GM12892 (cell line): ENCODE data around the gene KIAA1328.
A peak's percentile ranks its signal among the peaks of the same experiment; 100 is the strongest.
"Not testable (repeated sequence)": the region's sequence is repeated elsewhere in the genome, so short reads cannot be mapped to it uniquely, and the experiment has no call there.

Experiments
- DNase-seq: peaks from one replicate; pipeline ENCODE4 v3.0.0; 2011; ENCODE audit not compliant: insufficient read length
- FAIRE-seq: peaks from 2 replicates; lab custom pipeline; 2011; peaks lifted over from hg19 to GRCh38; lab: Jason Lieb, UNC
- POLR2A ChIP-seq: IDR thresholded peaks from 2 replicates; pipeline ENCODE4 v1.6.1; 2011; ENCODE audit warnings: low read depth, low read length, control low read depth
- POLR2AphosphoS5 ChIP-seq: IDR thresholded peaks from 2 replicates; pipeline ENCODE4 v1.6.1; 2011; ENCODE audit warnings: low read depth, low read length, control low read depth
- TAF1 ChIP-seq: IDR thresholded peaks from 2 replicates; pipeline ENCODE4 v1.6.1; 2011; ENCODE audit warnings: low read depth, mild to moderate bottlenecking, control low read depth, low read length, borderline replicate concordance

KIAA1328 gene

GRCh38 chr18:36890598-36890997, 61.7 kb downstream of the KIAA1328 start:
- no peak for FAIRE-seq
- no peak for DNase-seq
- TF ChIP-seq TAF1 (no peak), POLR2AphosphoS5 (no peak), POLR2A (no peak)

GRCh38 chr18:36893227-36893626, 64.3 kb downstream of the KIAA1328 start:
- no peak for DNase-seq
- TF ChIP-seq TAF1 = no peak
- no peak for TF ChIP-seq POLR2A
- TF ChIP-seq POLR2AphosphoS5 = no peak
- no peak for FAIRE-seq

- FAIRE-seq (no peak), DNase-seq (no peak)
- TF ChIP-seq TAF1 = no peak
- no peak for TF ChIP-seq POLR2AphosphoS5
- TF ChIP-seq POLR2A = no peak
Measured at GRCh38 chr18:36895606-36896005, 66.7 kb downstream of the KIAA1328 start.

DNA sequence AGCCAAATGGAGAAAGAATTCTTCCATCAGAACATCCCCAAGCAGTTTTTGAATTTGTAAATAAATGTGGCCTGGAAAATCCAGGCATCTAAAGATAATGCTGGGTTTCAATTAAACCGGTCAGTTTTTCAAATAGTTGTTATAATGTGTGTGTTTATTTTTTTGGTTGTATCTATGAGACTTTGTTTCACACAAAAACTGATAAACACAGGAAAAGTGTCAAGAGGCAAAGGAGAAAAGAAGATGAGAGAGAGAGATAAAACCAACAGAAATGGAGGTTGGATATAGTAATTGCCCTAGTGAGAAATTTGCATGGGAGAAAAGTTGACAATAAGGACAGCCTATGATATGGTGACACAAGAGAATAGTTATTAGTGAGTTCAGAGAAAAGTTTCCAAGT, 68.3 kb downstream of the KIAA1328 start:
- FAIRE-seq = no peak
- TF ChIP-seq POLR2AphosphoS5 = no peak
- no peak for TF ChIP-seq TAF1
- no peak for TF ChIP-seq POLR2A
- no peak for DNase-seq

- no peak for DNase-seq
- TF ChIP-seq TAF1 (no peak), POLR2AphosphoS5 (no peak), POLR2A (no peak)
- FAIRE-seq = no peak
Measured at GRCh38 chr18:36899289-36899688, 70.4 kb downstream of the KIAA1328 start.

DNA sequence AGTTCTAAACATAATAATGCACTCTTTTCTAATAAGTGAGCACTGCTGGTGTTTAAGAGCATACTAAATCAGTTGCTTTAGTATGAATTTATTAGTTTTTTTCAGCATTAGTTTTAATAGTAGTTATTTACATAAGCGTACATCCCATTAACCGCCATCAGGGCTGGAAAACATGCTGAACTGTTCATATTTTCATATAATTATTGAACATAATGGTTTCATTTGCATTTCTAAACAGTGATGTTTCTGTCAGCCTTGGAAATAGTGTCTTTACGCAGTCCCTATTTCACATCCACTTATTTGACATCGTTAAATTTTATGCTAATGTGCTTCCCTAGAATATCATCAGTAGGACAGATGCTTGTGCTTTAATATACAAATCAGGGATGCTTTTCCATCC, 71.5 kb downstream of the KIAA1328 start:
- DNase-seq = no peak
- no peak for TF ChIP-seq POLR2AphosphoS5
- no peak for FAIRE-seq

DNA sequence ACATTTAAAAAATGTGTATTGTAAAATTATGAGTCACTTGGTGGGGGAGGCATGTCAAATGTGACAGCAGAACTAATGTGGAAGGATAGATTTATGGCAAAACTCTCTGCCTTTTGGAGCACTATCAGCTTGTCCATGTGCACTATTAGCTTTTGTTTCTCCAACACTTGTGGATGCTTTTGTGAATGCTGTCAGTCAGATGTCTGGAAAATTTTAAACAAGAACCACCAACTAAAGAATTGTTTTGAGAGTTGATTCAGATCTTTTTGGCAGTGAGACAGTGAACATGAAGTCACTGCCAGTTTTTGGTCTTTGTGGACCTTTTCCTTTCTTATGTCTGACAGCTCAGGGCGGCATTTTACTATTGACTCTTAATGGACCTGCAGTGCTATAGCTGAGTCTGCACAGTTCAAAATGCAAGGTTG, 72.4 kb downstream of the KIAA1328 start:
- DNase-seq = no peak
- TF ChIP-seq TAF1 (no peak), POLR2A (no peak), POLR2AphosphoS5 (no peak)
- no peak for FAIRE-seq

GRCh38 chr18:36903215-36903928, 74.4 kb downstream of the KIAA1328 start:
- DNase-seq (no peak), FAIRE-seq (no peak)
- no peak for TF ChIP-seq POLR2A

- no peak for TF ChIP-seq POLR2A
- no peak for TF ChIP-seq POLR2AphosphoS5
- no peak for TF ChIP-seq TAF1
- FAIRE-seq (peak; percentile 27), DNase-seq (no peak)
Measured at GRCh38 chr18:36905571-36905970, 76.6 kb downstream of the KIAA1328 start.

GRCh38 chr18:36909282-36909681, 80.4 kb downstream of the KIAA1328 start:
- not testable (repeated sequence) for DNase-seq, FAIRE-seq

DNA sequence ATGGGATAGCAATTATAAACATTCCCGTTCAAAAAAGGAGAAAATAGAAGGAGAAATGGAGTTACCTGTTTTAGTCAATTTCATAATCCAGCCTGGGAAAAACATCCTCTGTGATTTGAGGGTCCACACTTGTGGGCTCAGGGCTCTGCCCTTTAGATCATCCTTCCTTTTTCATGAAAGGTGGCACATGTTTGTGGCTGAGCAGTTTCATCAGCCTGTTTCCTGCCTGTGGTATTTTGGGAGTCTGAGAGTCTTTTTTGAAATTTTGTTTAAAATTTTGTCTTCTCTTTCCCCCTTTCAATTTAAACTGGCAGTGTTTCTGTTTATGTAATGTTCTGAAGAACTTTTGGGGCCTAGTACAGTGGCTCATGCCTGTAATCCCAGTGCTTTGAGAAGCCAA, 84.0 kb downstream of the KIAA1328 start:
- DNase-seq = no peak
- TF ChIP-seq POLR2A (no peak), TAF1 (no peak), POLR2AphosphoS5 (no peak)
- FAIRE-seq = no peak

DNA sequence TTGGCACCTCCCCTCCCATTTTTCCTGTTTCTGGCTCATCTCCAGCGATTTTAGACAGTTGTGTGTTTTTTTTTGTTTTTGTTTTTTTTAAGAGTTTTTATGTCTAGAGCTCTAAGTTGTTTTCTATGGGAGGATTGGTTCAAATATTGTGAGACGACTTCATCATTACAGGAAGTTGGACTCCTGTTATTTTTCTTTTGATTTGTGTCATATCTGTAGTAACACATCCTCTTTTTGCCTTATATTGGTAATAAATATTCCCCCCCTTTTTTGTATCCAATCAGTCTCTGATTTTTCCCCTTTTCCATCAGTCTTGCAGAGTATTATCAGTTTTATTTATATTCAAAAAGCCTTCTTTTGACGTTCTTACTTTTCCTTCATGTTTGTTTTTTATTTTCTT, 89.0 kb downstream of the KIAA1328 start:
- FAIRE-seq = no peak
- TF ChIP-seq TAF1 = no peak
- TF ChIP-seq POLR2A = no peak
- TF ChIP-seq POLR2AphosphoS5 = no peak
- DNase-seq = no peak

DNA sequence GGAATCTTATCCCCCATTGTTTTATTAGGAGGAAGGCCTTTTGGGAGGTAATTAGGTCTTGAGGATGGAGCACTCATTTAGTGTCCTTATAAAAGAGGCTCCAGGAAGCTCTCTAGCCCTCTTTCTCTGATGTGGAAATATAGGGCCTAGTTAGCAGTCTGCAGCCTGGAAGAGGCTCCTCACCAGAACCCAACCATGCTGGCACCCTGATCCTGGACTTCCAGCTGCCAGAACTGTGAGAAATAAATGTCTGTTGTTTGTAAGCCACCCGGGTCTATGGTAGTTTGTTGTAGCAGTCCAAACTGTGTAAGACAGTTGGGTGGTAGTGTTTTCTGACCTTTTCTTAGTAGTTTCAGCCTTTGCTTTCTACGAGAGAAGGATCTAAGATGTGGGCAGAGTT, 100.7 kb downstream of the KIAA1328 start:
- TF ChIP-seq POLR2A = no peak
- TF ChIP-seq POLR2AphosphoS5 = no peak
- TF ChIP-seq TAF1 = no peak
- FAIRE-seq = no peak
- DNase-seq = no peak
